Lower leg skin (tissue), 4 donors: ENCODE measurements around the gene NDRG3. TPM values are rescaled to one million over a fixed set of nuclear protein-coding genes. Genes with fewer than 3 reads are reported as not detected.

Experiments
- DNase-seq, 2 donors: peaks; one replicate each; pipeline ENCODE4 v3.0.0-alpha.2; 2019; ENCODE audit warnings: low spot score in 2 of 2
- H3K4me3 ChIP-seq: fragments of 200-600 bp; sonication (generic); 2 replicates; pipeline ENCODE4 v1.5.1; 2017; ENCODE audit warnings: mild to moderate bottlenecking, low read depth; ENCODE audit not compliant: poor library complexity, severe bottlenecking
- POLR2A ChIP-seq, 2 donors: fragments of 450-650 bp; IDR thresholded peaks; one replicate each; pipeline ENCODE4 v1.6.1; 2016 to 2017; ENCODE audit warnings: antibody characterized with exemption in 2 of 2, mild to moderate bottlenecking in 1 of 2, moderate library complexity in 1 of 2
- WGBS, 2 donors: methylation state at CpG; one replicate each; pipeline ENCODE4 v1.1.5; 2018; 5-methylcytosine and 5-hydroxymethylcytosine counted together
- intact Hi-C: fragments of 100-400 bp; cut with DNase I; formaldehyde crosslinking; loops from one replicate; pipeline ENCODE4 v1.15.0; 2023; ENCODE audit warnings: low total_unique reads
- total RNA-seq, 4 donors: library from RNA; depleted of rRNA; stranded (reverse); fragments of >200 nt; gene quantifications; one replicate each; pipeline ENCODE4 v1.1.0, GENCODE V29; 2016
- TF ChIP-seq, protein P1 (sequence below), 3 donors: fragments of 450-650 bp; IDR thresholded peaks; one replicate each; pipeline ENCODE4 v1.5.1; 2016; ENCODE audit warnings: antibody characterized with exemption in 3 of 3, mild to moderate bottlenecking in 3 of 3, moderate library complexity in 2 of 3

NDRG3 gene
- total RNA-seq, 4 donors from 2014 or later: 16.6 to 21.8 (median 19.8) TPM

DNA sequence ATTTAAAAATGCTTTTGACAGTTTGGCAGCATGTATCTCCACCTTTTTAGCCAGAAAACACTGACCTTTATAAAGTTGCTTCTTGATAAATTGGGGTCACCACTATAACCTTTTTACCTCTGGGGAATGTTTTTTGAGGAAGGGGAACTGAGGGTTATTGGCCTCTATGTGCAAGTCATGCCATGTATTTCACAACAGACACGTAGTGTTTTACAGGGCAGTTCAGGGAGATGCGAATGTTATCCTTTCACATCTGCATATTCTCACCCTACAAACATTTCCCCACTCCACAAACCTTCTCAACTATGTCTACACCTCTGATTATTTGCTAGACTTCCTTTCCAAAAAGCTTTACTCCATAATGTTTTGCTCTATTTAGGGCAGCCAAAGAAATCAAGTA, 82.9 kb downstream of the NDRG3 start:
- WGBS, 2 donors: 79 to 91% methylated on average over 2 of the region's 2 CpGs
- intact Hi-C loops: no loop called here
- H3K4me3 ChIP-seq: no peak overlapping the region
- DNase-seq: no peak
- TF ChIP-seq, protein P1, sequence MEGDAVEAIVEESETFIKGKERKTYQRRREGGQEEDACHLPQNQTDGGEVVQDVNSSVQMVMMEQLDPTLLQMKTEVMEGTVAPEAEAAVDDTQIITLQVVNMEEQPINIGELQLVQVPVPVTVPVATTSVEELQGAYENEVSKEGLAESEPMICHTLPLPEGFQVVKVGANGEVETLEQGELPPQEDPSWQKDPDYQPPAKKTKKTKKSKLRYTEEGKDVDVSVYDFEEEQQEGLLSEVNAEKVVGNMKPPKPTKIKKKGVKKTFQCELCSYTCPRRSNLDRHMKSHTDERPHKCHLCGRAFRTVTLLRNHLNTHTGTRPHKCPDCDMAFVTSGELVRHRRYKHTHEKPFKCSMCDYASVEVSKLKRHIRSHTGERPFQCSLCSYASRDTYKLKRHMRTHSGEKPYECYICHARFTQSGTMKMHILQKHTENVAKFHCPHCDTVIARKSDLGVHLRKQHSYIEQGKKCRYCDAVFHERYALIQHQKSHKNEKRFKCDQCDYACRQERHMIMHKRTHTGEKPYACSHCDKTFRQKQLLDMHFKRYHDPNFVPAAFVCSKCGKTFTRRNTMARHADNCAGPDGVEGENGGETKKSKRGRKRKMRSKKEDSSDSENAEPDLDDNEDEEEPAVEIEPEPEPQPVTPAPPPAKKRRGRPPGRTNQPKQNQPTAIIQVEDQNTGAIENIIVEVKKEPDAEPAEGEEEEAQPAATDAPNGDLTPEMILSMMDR (IDR thresholded peaks at IDR 0.05): no peak
- TF ChIP-seq POLR2A (IDR thresholded peaks at IDR 0.05): no peak

DNA sequence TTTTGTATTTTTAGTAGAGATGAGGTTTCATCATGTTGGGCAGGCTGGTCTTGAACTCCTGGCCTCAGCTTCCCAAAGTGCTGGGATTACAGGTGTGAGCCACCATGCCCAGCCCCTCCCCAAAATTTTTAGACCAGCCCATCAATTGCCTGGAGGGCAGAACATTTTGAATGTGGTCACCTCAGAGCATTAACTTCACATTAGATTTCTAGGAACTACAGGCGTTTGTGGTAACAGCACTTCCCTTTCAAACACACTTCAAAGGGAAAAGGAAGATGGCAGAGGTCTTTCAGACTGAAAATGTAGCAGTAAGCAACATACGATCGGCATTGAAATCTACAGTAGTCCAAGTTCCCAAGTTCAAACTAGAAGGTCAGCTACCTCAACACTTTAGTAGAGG, 87.6 kb downstream of the NDRG3 start:
- no peak overlapping the region for H3K4me3 ChIP-seq
- peak in 1 of 2 donors; percentile 8 for DNase-seq
- 80 to 81% methylated on average over 3 of the region's 3 CpGs for WGBS, 2 donors
- TF ChIP-seq, protein P1 (IDR thresholded peaks at IDR 0.05): no peak
- TF ChIP-seq POLR2A (IDR thresholded peaks at IDR 0.05): no peak
- intact Hi-C loops: no loop called here

DNA sequence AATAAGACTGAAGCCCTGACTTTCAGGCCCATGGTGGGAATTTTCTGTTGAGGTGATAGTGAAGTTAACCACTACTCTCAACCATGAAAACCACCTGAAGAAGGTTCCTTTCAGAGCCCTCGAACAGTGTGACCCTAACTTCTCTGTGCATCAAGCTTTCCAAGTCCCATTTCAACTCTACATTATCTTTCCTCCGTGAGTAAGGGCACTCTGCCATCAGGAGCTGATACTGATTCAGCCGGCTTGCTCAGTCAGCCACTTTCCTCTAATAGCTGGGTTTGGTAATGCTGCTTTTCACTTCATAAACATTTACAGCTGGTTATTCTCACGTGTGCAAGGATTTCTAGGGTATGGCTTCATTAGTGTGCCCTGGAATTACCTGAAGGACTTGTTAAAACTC, 89.2 kb downstream of the NDRG3 start:
- no peak for TF ChIP-seq POLR2A (IDR thresholded peaks at IDR 0.05)
- TF ChIP-seq, protein P1 (IDR thresholded peaks at IDR 0.05): no peak
- intact Hi-C loops: no loop called here
- WGBS, 2 donors: 82 to 85% methylated on average over 4 of the region's 4 CpGs
- no peak overlapping the region for H3K4me3 ChIP-seq
- peak in 1 of 2 donors; percentile 6 for DNase-seq

DNA sequence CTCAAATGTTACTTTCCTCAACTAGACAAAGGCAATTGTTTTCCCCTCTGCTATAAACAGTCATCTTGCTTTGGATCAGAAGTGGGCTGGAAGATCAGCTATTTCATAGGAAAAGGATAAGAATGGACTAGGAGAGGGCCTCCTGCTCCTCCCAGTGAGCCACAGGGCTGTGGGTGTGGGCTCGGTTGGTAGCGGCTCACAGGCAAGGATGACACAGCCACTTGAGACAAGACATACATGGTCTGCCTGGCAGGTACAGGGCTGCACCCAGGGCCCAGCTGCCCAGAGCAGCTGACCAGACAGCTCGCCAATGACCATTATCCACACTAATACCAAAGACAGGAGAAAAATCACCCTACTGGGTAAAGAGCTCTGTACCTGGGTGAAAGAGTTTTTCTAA, 90.9 kb downstream of the NDRG3 start:
- no peak overlapping the region for H3K4me3 ChIP-seq
- peak in 1 of 2 donors; percentile 9 for DNase-seq
- TF ChIP-seq POLR2A (IDR thresholded peaks at IDR 0.05): no peak
- TF ChIP-seq, protein P1 (IDR thresholded peaks at IDR 0.05): no peak
- intact Hi-C loops: no loop called here
- 96 to 100% methylated on average over 3 of the region's 3 CpGs for WGBS, 2 donors

DNA sequence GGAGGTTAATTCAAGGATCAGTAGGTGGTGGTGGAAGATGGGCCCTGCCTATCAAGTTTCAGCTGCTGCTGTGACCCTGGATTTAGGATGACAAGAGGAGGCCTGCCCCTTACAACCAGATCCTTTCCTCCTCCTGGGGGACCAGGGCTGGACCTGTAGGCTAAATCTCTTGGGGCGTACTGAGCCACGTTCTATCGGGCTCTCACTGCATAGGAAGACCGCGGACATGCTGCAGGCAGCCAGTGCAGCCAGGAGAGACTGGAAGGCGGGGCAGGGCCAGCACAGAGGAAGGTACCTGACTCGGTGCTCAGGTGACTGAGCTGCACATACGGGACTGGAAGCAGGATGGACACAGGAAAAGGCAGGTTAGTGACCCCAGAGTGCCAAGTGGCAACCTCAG, 91.4 kb downstream of the NDRG3 start:
- intact Hi-C loops: no loop called here
- no peak overlapping the region for H3K4me3 ChIP-seq
- TF ChIP-seq POLR2A (IDR thresholded peaks at IDR 0.05): no peak
- TF ChIP-seq, protein P1 (IDR thresholded peaks at IDR 0.05): no peak
- peak in 1 of 2 donors; percentile 75 for DNase-seq
- 93 to 96% methylated on average over 7 to 8 of the region's 8 CpGs for WGBS, 2 donors

DNA sequence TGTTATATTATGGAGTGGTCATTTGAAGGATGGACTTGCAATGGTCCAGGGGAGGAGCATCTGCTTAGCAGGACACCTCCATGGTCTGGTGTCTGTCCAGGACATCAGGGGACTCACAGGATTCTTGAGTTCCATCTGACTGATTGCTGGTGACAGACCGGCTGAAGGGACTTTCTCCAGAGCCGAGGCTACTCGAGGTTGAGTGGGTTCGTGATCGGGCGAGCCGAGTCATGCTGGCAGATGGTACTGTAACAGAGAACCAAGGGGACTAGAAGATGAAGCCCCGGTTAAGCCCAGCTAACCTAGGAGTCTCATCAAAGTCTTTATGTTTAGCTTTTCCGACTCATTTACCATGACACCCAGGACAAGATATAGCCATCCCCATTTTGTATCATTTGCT, 92.4 kb downstream of the NDRG3 start:
- TF ChIP-seq, protein P1 (IDR thresholded peaks at IDR 0.05): no peak
- TF ChIP-seq POLR2A (IDR thresholded peaks at IDR 0.05): no peak
- no peak overlapping the region for H3K4me3 ChIP-seq
- 92 to 93% methylated on average over 9 of the region's 9 CpGs for WGBS, 2 donors
- peak in 1 of 2 donors; percentile 77 for DNase-seq
- intact Hi-C loops: no loop called here
